ENCODE data around the gene RBM15B. TPM values are rescaled to one million over a fixed set of nuclear protein-coding genes. Genes with fewer than 3 reads are reported as not detected.

RBM15B gene
- 35.7 and 41.9 TPM in 2 replicates for total RNA-seq

DNA sequence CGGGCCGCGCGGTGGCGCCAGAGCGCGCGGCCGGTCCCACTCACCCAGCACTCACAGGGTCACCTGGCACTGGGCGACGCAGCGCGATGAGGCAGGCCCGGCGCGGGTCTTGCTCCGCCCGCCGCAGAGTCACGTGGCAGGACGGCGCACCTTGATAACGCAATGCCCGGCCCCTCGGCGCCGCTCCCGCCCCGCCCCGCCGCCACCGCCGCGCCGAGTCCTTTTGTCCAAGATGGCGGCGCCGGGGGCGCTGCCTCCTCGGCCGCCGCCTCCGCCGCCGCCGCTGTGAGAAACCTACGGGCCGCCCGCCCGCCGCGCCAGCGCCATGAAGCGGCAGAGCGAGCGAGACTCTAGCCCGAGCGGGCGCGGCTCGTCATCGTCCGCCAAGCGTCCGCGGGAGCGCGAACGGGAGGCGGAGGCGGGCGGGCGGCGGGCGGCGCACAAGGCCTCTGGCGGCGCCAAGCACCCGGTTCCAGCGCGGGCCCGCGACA, at the start of gene RBM15B:
RBM15B (plus strand) TSS at position 211 of the 491 bp plus-strand sequence; CDS start at position 326, 115 bp downstream.

GRCh38 chr3:51384726-51385473, 6.2 kb upstream of the RBM15B start, which contains the start of gene MANF:
Gene MANF, plus strand, starts transcription at chr3:51385291. Its CDS starts 52 bp downstream, at chr3:51385343.

Other genes starting within 250 kb of the RBM15B start
- 200 and 285 TPM in 2 replicates for gene MANF, start 6.0 kb upstream of the RBM15B start, total RNA-seq
- 19.0 and 22.6 TPM in 2 replicates for gene DCAF1, start 108.7 kb downstream of the RBM15B start, total RNA-seq
- gene RAD54L2, start 147.4 kb downstream of the RBM15B start, total RNA-seq, result 14.9 and 17.5 TPM in 2 replicates